ENCODE measurements around the gene DNLZ.
A peak's percentile ranks its signal among the peaks of the same experiment; 100 is the strongest.

The DNLZ gene

GRCh38 chr9:136376457-136376856 lies 12.9 kb upstream of the DNLZ start:
- DNase-seq (ENCODE audit: low read depth, low spot score): no peak

- DNase-seq (ENCODE audit: low read depth, low spot score): no peak
These were observed 11.6 kb upstream of the DNLZ start for GRCh38 chr9:136375096-136375495.

- DNase-seq (ENCODE audit: low read depth, low spot score): no peak
These were observed 10.6 kb upstream of the DNLZ start for GRCh38 chr9:136374183-136374575.

GRCh38 chr9:136373300-136374182 lies 10.0 kb upstream of the DNLZ start, which contains the start of gene CARD9:
Gene CARD9, minus strand, starts transcription at chr9:136373669. Its CDS starts 1,591 bp downstream, at chr9:136372078.
- DNase-seq (ENCODE audit: low read depth, low spot score): no peak

DNA sequence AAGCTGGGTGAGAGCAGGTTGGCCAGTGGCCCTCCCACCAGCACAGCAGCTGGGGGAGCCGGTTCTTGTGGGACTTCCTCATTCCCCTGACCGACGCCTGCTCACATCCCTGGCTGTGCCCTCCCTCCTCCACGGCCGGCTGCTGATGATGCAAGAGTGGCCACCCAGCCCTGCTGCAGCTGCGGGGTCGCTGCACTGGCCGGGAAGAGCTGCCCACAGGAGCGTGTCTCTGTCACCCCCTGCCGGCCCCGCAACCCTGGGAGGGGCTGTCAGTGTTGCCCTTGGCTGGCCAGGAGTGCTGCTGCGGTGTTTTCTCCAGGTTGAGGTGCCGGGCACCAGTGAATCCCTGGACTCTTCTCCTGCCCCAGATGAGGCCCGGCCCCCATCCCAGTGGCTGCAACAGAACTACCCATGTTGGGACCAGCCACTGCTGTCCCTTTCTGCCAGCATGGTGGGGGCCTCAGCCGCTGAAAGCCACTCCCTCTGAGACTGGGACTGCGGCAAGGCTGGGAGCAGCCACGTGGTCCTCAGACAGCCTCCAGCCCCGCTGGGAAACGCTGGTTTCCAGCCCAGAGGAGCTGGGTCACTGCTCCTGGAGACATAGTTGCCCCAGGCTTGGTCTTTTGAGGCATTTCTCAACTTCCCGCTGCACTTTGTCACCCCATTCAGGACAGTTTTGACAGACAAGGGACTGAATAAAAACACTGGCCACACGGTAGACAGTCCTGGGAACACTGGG lies 9.2 kb upstream of the DNLZ start:
- DNase-seq (ENCODE audit: low read depth, low spot score): peak; percentile 55

- no peak for DNase-seq (ENCODE audit: low read depth, low spot score)
These were observed 8.5 kb upstream of the DNLZ start for GRCh38 chr9:136372006-136372405.

DNA sequence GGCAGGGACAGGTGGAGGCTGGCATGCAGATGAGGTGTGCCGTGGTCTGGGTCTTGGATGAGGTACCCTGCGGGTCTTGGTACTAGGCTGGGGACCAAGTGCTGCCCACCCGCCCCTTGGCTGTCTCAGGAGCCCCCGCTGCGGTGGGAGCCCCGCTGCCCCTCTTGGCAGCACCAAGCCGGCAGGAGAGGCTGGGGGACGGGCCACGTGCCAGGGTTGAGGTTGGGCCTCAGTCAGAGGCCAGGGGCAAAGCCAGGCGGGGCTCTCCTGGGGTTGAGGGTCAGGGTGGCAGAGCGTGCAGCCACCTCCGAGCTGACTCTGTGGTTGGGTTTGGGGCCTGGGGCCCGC lies 8.0 kb upstream of the DNLZ start:
- DNase-seq (ENCODE audit: low read depth, low spot score): no peak

- DNase-seq (ENCODE audit: low read depth, low spot score): no peak
These were observed 7.4 kb upstream of the DNLZ start for GRCh38 chr9:136370687-136371532.

GRCh38 chr9:136370037-136370436 lies 6.5 kb upstream of the DNLZ start:
- no peak for DNase-seq (ENCODE audit: low read depth, low spot score)

DNA sequence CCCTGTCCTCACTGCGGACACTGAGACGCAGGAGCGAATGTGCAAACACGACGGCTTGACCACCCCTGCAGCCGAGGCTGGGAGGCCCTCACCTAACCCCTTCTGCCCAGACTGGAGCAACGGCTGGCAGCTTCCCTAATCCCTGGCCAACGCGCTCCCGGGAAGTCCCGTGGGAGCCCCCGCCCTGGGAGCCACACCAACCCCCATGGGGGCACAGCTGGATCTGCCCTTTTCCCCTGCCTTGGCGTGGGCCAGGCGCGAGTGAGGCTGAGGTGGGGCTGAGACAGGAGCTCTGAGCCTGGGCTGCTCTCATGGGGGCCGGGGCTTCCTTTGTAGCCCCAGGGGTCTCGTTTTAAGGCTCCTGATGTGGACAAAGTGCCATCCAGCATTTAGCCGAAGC lies 4.6 kb upstream of the DNLZ start:
- no peak for DNase-seq (ENCODE audit: low read depth, low spot score)

GRCh38 chr9:136367296-136368145 lies 4.0 kb upstream of the DNLZ start:
- DNase-seq (ENCODE audit: low read depth, low spot score): no peak

DNA sequence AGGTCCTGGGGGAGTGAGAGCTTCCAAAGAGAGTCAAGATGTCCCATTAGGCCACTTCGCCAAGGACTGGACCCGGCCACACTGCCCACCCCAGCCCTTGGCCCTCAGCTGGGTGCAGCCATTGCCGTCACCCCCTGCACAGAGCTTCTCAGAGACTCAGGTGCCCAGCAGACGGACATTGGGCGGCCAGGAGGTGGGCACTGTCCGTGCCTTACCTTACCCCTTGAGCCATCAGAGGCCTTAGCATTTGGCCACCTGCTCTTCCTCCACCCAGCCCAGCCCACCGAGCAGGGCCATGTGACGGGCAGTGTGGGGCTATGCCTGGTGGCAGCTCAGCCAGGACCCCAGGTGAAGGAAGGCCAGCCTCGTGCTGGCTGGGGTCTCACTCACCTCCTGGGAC lies 3.3 kb upstream of the DNLZ start:
- DNase-seq (ENCODE audit: low read depth, low spot score): no peak

- DNase-seq (ENCODE audit: low read depth, low spot score): no peak
These were observed 2.3 kb upstream of the DNLZ start for GRCh38 chr9:136365775-136366222.

DNA sequence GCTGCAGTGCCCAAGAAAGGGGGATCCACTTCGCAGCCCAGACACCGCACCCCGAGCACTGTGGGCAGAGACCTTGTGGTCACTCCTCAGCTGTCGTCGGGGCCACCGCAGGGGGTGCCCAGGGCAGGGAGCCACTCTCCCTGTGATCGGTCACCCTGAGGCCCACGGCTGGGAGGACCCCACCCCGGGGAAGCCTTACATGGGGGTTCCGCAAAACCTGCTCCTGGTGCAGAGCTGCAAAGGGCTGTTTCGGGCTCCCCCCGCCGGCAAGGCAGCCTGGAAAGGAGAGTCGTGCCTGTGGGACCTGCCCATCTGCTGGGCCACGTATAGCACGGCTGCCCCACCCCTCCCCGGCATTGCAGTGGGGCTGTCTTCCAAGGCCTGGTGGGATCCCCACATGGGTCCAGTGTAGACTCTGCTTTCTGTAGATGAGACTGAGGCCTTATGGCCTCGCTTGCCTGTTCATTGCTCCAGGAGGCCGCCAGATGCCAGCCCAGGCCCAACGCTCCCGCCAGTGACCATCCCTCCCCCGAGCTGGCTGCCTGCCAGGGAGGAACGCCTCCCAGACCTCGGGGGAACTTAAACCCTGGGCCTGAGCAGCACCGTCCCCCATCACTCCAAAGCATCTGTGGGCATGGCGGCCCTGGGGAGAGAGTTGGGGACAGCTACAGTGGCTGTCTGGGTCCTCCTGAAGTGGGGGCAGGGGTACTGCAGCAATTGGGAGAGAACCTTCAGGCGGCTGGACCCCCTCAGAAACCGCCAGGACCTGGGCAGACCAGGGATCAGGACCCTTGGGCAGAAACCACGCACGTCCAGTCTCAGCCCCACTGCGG lies 1.6 kb upstream of the DNLZ start:
- DNase-seq (ENCODE audit: low read depth, low spot score): no peak

DNA sequence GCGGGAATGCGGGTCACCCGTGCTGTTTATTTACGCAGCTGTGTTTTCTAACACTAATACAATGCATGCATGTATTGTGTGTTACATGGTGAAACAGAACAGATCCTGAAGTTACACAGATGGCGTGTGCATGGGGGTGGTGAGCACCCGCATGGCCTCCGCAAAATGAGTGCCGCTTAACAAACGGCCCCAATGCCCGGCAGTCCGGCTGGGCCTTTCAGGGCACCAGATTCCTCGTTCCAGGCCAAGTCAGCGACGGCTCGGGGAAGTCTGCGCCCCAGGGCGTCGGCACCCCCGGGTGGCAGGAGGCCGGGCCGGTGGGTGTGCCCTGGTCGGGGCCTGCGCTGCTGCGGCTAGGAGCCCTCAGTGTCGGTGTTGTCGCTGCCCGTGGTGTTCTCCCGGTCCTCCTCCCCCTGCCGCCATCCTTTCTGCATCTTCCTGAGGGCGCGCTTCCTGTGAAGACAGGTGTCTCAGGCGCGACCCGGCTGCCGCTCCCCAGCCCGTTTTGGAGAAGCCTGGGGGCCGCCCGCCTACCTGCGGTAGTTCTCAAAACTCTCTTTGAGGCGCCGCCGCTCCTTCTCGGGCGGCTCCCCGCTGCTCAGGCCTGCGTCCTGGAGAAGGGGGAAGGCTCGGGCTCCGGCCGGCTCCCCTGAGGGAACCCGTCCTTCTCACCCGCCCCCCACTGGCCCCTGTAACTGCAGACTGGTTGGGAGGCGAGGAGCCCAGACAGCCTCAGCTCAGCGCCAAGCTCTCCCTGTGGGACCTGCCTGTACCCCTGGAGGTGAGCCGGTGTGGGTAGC lies 605 bp upstream of the DNLZ start:
- DNase-seq (ENCODE audit: low read depth, low spot score): no peak

DNA sequence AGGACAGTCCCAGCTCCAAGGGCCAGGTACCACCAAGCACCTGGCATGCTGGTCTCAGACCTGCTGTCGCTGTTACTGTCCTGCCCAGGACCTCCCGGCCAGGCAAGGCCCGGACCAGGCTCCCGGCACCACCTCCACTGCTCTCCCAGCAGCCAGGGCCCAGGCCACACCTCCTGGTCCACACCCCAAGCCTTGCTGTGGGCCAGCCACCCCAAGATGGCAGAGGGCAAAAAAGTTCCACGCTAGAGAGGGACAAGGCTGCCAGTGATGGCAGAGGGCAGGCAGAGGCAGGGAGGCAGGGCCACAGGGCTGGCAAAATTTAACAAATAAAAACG lies 1.1 kb downstream of the DNLZ start:
- DNase-seq (ENCODE audit: low read depth, low spot score): no peak

DNA sequence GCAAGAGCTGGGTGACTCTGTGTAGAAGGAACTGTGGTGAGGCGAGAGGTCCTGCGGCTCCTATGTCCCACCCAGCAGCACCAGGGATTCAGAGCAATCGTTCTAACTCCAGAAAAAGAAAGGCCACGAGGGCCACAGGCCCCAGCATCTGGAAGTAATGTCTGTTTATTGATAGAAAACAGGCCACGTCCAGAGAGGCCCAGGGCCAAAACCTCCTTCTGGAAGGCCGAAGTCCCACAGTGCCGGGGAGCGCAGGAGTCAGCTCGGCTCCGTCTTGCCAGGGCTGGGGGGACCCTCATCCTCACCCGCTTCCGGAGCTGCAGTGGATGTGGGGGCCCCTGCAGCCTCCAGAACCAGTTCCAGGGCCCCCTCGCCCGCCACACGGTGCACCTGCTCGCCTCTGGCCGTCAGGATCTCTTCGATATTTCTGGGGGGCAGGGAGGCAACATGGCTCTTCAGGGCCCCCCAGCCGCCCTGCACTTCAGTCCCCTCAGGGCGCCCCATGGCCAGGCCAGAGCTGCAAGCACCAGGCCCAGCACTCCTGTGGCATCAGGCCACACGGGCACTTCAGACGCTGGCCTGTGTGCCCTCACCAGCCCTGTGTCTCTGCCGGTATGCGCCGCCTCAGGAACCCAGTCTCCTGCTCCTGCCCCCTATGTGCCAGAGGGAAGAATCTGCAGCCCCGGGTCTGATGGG lies 1.6 kb downstream of the DNLZ start:
- no peak for DNase-seq (ENCODE audit: low read depth, low spot score)

DNA sequence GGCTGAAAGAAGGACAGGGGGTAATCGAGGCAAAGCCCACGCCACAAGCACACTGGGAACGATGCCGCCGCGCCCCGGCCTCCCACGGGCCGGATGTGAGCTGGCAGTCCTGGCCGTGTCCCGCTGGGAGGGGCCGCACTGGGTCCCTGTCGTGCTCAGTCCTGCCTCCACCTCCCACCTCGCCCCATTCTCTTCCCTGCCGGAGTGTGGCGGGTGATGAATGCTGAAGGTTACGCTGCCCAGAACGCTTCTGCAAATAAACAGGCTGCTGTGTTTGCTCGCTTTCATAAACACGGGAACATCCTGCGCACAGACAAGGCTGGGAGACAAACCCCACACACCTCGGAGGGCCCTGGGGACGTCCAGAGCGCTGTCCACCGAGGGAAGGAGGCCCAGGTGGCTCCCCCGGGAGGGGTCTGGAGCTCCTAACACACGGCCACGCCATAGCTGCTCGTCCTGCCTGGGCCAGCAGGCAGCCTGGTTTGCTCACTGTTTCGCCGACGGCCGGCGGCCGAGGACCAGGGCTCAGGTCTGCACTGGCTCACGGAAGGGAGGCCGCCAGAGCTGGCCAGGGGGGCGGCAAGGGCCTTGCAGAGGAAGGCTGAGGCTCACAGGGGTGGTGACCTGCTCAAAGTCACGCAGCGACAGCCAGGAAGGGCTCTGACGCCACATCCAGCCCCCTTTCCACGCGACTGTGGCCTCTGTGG lies 2.3 kb downstream of the DNLZ start:
- no peak for DNase-seq (ENCODE audit: low read depth, low spot score)
